GM23338 (cell line): ENCODE data around the gene PRDM11. TPM values are rescaled to one million over a fixed set of nuclear protein-coding genes. Genes with fewer than 3 reads are reported as not detected.

Source experiments
- ATAC-seq: fragments of 200-7000 bp; cut with Tn5 transposase; 3 replicates; pipeline ENCODE4 v1.9.1; 2020
- DNase-seq: peaks from one replicate; pipeline ENCODE4 v3.0.0-alpha.2; 2015; ENCODE audit warnings: low spot score
- H2AFZ ChIP-seq: fragments of 200-600 bp; sonication (generic); 2 replicates; pipeline ENCODE4 v1.8.0; 2016; ENCODE audit warnings: antibody characterized with exemption, mild to moderate bottlenecking, moderate library complexity
- H3F3A ChIP-seq: fragments of 200-600 bp; sonication (generic); replicated peaks from 2 replicates; pipeline ENCODE4 v1.8.0; 2017; ENCODE audit warnings: antibody characterized with exemption, mixed run types, low read depth
- H3K27ac ChIP-seq: fragments of 200-600 bp; sonication (generic); 2 replicates; pipeline ENCODE4 v1.6.1; 2016; ENCODE audit warnings: low read depth
- H3K27me3 ChIP-seq: fragments of 200-600 bp; sonication (generic); 2 replicates; pipeline ENCODE4 v1.8.0; 2016; ENCODE audit warnings: mild to moderate bottlenecking, mixed run types, moderate library complexity; ENCODE audit not compliant: insufficient read depth
- H3K36me3 ChIP-seq: fragments of 200-600 bp; sonication (generic); 2 replicates; pipeline ENCODE4 v1.8.0; 2016; ENCODE audit warnings: mild to moderate bottlenecking; ENCODE audit not compliant: insufficient read depth
- H3K4me1 ChIP-seq: fragments of 200-600 bp; sonication (generic); 2 replicates; pipeline ENCODE4 v1.8.0; 2016; ENCODE audit warnings: mild to moderate bottlenecking, moderate library complexity; ENCODE audit not compliant: insufficient read depth
- H3K4me2 ChIP-seq: fragments of 200-600 bp; sonication (generic); 2 replicates; pipeline ENCODE4 v1.7.1; 2017; ENCODE audit warnings: mixed run types
- H3K4me3 ChIP-seq: fragments of 200-600 bp; sonication (generic); 2 replicates; pipeline ENCODE4 v1.6.1; 2016; ENCODE audit warnings: mixed run types
- H3K79me2 ChIP-seq: fragments of 200-600 bp; sonication (generic); replicated peaks from 2 replicates; pipeline ENCODE4 v1.8.0; 2017; ENCODE audit warnings: mild to moderate bottlenecking; ENCODE audit not compliant: insufficient read depth
- H3K9me2 ChIP-seq: fragments of 200-600 bp; sonication (generic); 2 replicates; pipeline ENCODE4 v1.8.0; 2017; ENCODE audit not compliant: insufficient read depth
- H4K20me1 ChIP-seq: fragments of 200-600 bp; sonication (generic); replicated peaks from 2 replicates; pipeline ENCODE4 v1.8.0; 2017; ENCODE audit warnings: mild to moderate bottlenecking; ENCODE audit not compliant: insufficient read depth
- H3K27ac Mint-ChIP-seq: 2 replicates; pipeline ENCODE4 v1.8.0; 2020; ENCODE audit warnings: inconsistent platforms, mild to moderate bottlenecking, moderate library complexity, mixed read lengths
- H3K27me3 Mint-ChIP-seq: 3 replicates; pipeline ENCODE4 v1.8.0; 2022; ENCODE audit warnings: low read depth, mild to moderate bottlenecking, moderate library complexity, mixed read lengths, inconsistent platforms; ENCODE audit not compliant: insufficient read depth, poor library complexity
- H3K36me3 Mint-ChIP-seq: 3 replicates; pipeline ENCODE4 v1.8.0; 2021; ENCODE audit warnings: low read depth, mild to moderate bottlenecking, inconsistent platforms, moderate library complexity, mixed read lengths
- H3K4me1 Mint-ChIP-seq: 3 replicates; pipeline ENCODE4 v1.8.0; 2020; ENCODE audit warnings: mild to moderate bottlenecking, inconsistent platforms, mixed read lengths
- H3K4me3 Mint-ChIP-seq: 3 replicates; pipeline ENCODE4 v1.8.0; 2021; ENCODE audit warnings: moderate library complexity, mild to moderate bottlenecking, inconsistent platforms, mixed read lengths
- H3K9me3 Mint-ChIP-seq: 3 replicates; pipeline ENCODE4 v1.8.0; 2020; ENCODE audit warnings: moderate library complexity, mild to moderate bottlenecking, inconsistent platforms, mixed read lengths
- CREB1 ChIP-seq: fragments of 250-450 bp; sonication (Bioruptor Pico); IDR thresholded peaks from 2 replicates; pipeline ENCODE4 v1.5.0; 2020; ENCODE audit warnings: low read depth, mild to moderate bottlenecking, moderate library complexity
- EZH2 ChIP-seq: fragments of 200-600 bp; sonication (generic); IDR thresholded peaks from one replicate; pipeline ENCODE4 v1.8.0; 2017; ENCODE audit warnings: antibody characterized with exemption, mild to moderate bottlenecking, low read depth; ENCODE audit not compliant: unreplicated experiment
- NANOG ChIP-seq: IDR thresholded peaks from 2 replicates; pipeline ENCODE4 v1.6.1; 2016; ENCODE audit warnings: antibody characterized with exemption, borderline replicate concordance
- POLR2AphosphoS5 ChIP-seq: IDR thresholded peaks from 2 replicates; pipeline ENCODE4 v1.6.1; 2016; ENCODE audit warnings: antibody characterized with exemption, low read depth
- REST ChIP-seq: IDR thresholded peaks from one replicate; pipeline ENCODE4 v1.6.1; 2018; ENCODE audit warnings: antibody characterized with exemption; ENCODE audit not compliant: unreplicated experiment
- STAT1 ChIP-seq: IDR thresholded peaks from one replicate; pipeline ENCODE4 v1.6.1; 2016; ENCODE audit warnings: antibody characterized with exemption; ENCODE audit not compliant: unreplicated experiment
- ZNF114 ChIP-seq: fragments of 250-450 bp; sonication (Bioruptor Pico); IDR thresholded peaks from 2 replicates; pipeline ENCODE4 v1.5.0; 2020; ENCODE audit warnings: mild to moderate bottlenecking, moderate library complexity
- ZNF331 ChIP-seq: fragments of 250-450 bp; sonication (Bioruptor Pico); IDR thresholded peaks from 2 replicates; pipeline ENCODE4 v1.5.0; 2020; ENCODE audit warnings: low read depth, mild to moderate bottlenecking, moderate library complexity
- polyA plus RNA-seq: library from polyadenylated mRNA; unstranded; fragments of >200 nt; fragmentation: Nextera tagmentation; extraction: Ambion mirVana; gene quantifications from 2 replicates; pipeline ENCODE4 v1.2.1, GENCODE V29; 2016
- total RNA-seq: library from RNA; depleted of rRNA; stranded (reverse); fragments of >200 nt; shearing (Covaris generic); gene quantifications from 2 replicates; pipeline ENCODE4 v1.2.3, GENCODE V29; 2014
- TF ChIP-seq, protein P1 (sequence below): IDR thresholded peaks from 2 replicates; pipeline ENCODE4 v1.6.1; 2016; ENCODE audit warnings: antibody characterized with exemption

Gene PRDM11
- total and polyA plus RNA-seq, 2 experiments from 2014 or later: 0.97 to 10.4 TPM

GRCh38 chr11:45252877-45253276 lies 106.4 kb downstream of the PRDM11 start (continued):
- TF ChIP-seq REST: no peak
- TF ChIP-seq NANOG: no peak
- no peak for TF ChIP-seq POLR2AphosphoS5
- no peak for TF ChIP-seq ZNF114

DNA sequence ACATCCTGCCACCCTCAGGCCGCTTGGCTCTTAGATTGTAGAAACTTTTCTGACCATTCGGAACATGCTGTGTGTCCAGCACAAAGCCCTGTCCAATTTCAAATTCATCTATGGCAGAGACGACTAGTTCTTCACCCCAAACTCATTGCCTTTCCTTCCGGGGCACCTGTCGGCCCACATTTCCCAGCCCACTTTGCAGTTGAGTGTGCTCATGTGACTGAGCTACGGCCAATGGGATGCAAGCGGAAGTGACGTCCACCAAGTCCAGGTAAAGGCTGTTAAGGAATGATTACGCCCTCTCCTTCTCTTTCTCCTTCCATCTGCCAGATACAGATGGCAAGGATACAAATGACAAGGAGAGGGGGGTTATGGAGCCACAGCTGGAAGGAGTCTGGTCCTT lies 107.2 kb downstream of the PRDM11 start:
- DNase-seq (no peak), ATAC-seq (no peak)
- Mint-ChIP-seq H3K9me3 (no peaks in the 10 kb centered on the region; the same call in 2 of the 3 replicates), H3K4me1 (peaks cover 2% of the 10 kb centered on the region; the same call in 2 of the 3 replicates), H3K27ac (no peak overlapping the region), H3K36me3 (no peaks in the 10 kb centered on the region), H3K4me3 (no peak overlapping the region), H3K27me3 (peaks cover 9% of the 10 kb centered on the region)
- Histone ChIP-seq H2AFZ (no peak overlapping the region), H3K4me3 (no peak overlapping the region), H3K36me3 (no peaks in the 10 kb centered on the region; the same call in 1 of the 2 replicates), H3K9me2 (no peaks in the 10 kb centered on the region), H3K79me2 (no peaks in the 10 kb centered on the region), H3K27ac (no peak overlapping the region), H4K20me1 (no peaks in the 10 kb centered on the region), H3F3A (no peaks in the 10 kb centered on the region), H3K4me1 (no peaks in the 10 kb centered on the region), H3K4me2 (no peak overlapping the region), H3K27me3 (no peaks in the 10 kb centered on the region)
- no peak for TF ChIP-seq NANOG
- TF ChIP-seq CREB1: no peak
- TF ChIP-seq REST: no peak
- TF ChIP-seq EZH2: no peak
- TF ChIP-seq, protein P1, sequence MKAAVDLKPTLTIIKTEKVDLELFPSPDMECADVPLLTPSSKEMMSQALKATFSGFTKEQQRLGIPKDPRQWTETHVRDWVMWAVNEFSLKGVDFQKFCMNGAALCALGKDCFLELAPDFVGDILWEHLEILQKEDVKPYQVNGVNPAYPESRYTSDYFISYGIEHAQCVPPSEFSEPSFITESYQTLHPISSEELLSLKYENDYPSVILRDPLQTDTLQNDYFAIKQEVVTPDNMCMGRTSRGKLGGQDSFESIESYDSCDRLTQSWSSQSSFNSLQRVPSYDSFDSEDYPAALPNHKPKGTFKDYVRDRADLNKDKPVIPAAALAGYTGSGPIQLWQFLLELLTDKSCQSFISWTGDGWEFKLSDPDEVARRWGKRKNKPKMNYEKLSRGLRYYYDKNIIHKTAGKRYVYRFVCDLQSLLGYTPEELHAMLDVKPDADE: no peak
- TF ChIP-seq ZNF331: no peak
- no peak for TF ChIP-seq STAT1
